Endothelial cell of umbilical vein (primary cell): Measurements from ENCODE around the gene KANK2. TPM values are rescaled to one million over a fixed set of nuclear protein-coding genes. Genes with fewer than 3 reads are reported as not detected.

Source experiments
- BruUV-seq: library from RNA; stranded (reverse); fragments of 400-500 nt; replicated peaks from 2 replicates; lab custom pipeline; 2021; lab: Mats Ljungman, UMichigan
- CTCF ChIA-PET: fragments of 300-600, 350-600 bp; sonication (Branson Sonifier 250); formaldehyde crosslinking; loops from one replicate; lab custom pipeline; 2021; ENCODE audit warnings: antibody characterized with exemption, inconsistent platforms; lab: Charles Lee
- POLR2A ChIA-PET: fragments of 300-600, 350-600 bp; sonication (Branson Sonifier 250); formaldehyde crosslinking; loops from one replicate; lab custom pipeline; 2021; ENCODE audit warnings: antibody characterized with exemption, inconsistent platforms; lab: Charles Lee
- DNase-seq: peaks from one replicate; pipeline ENCODE4 v3.0.0-alpha.2; 2011; ENCODE audit warnings: low read depth, low spot score
- FAIRE-seq: peaks from 2 replicates; lab custom pipeline; 2011; peaks lifted over from hg19 to GRCh38; lab: Jason Lieb, UNC
- H2AFZ ChIP-seq: 2 replicates; pipeline ENCODE4 v1.6.0; 2012; ENCODE audit warnings: low read depth, low read length, control low read depth, inconsistent platforms
- H3K27ac ChIP-seq: 2 replicates; pipeline ENCODE4 v1.5.1; 2011; ENCODE audit warnings: low read depth, mild to moderate bottlenecking, control low read depth, low read length, moderate library complexity; ENCODE audit not compliant: insufficient read depth
- H3K27me3 ChIP-seq, 2 experiments: 2 replicates each; pipeline versions ENCODE4 v1.6.0 to v1.6.1; 2011; ENCODE audit warnings: low read length in 2 of 2, mixed read lengths in 1 of 2; ENCODE audit not compliant: control insufficient read depth in 2 of 2, insufficient read depth in 2 of 2
- H3K36me3 ChIP-seq, 2 experiments: 2 replicates in 1 of 2; 3 replicates in 1 of 2; pipeline ENCODE4 v1.5.1; 2011; ENCODE audit warnings: low read length in 2 of 2, mild to moderate bottlenecking in 1 of 2, moderate library complexity in 1 of 2; ENCODE audit not compliant: control insufficient read depth in 2 of 2, insufficient read depth in 2 of 2; ENCODE audit errors: extremely low read depth in 1 of 2
- H3K4me1 ChIP-seq: 3 replicates; pipeline ENCODE4 v1.5.1; 2011; ENCODE audit warnings: mild to moderate bottlenecking, low read length; ENCODE audit not compliant: control insufficient read depth, insufficient read depth; ENCODE audit errors: extremely low read depth
- H3K4me2 ChIP-seq: 2 replicates; pipeline ENCODE4 v1.6.1; 2011; ENCODE audit warnings: low read length, control low read depth, mixed read lengths; ENCODE audit not compliant: insufficient read depth
- H3K4me3 ChIP-seq, 3 experiments: fragments of 200-600 bp in 1 of 3; sonication (generic), shearing (Covaris generic) in 1 of 3; replicated peaks in 1 of 3; 2 replicates each; pipeline ENCODE4 v1.5.1; 2011 to 2016; ENCODE audit warnings: control low read depth in 3 of 3, low read length in 3 of 3, mild to moderate bottlenecking in 2 of 3, inconsistent platforms in 1 of 3, low read depth in 1 of 3, moderate library complexity in 1 of 3; ENCODE audit not compliant: insufficient read depth in 1 of 3
- H3K79me2 ChIP-seq: 2 replicates; pipeline ENCODE4 v1.6.0; 2012; ENCODE audit warnings: low read length, inconsistent platforms; ENCODE audit not compliant: control insufficient read depth, insufficient read depth
- H3K9ac ChIP-seq: replicated peaks from 2 replicates; pipeline ENCODE3; 2011; ENCODE audit warnings: low read length, control low read depth; ENCODE audit not compliant: insufficient read depth; ENCODE audit errors: extremely low read depth
- H3K9me1 ChIP-seq: replicated peaks from 3 replicates; pipeline ENCODE4 v1.6.0; 2011; ENCODE audit warnings: mild to moderate bottlenecking, low read length; ENCODE audit not compliant: control insufficient read depth, insufficient read depth; ENCODE audit errors: extremely low read depth
- H3K9me3 ChIP-seq: replicated peaks from 2 replicates; pipeline ENCODE4 v1.5.1; 2012; ENCODE audit warnings: low read length, inconsistent platforms; ENCODE audit not compliant: control insufficient read depth, insufficient read depth
- H4K20me1 ChIP-seq: replicated peaks from 2 replicates; pipeline ENCODE3; 2011; ENCODE audit warnings: mild to moderate bottlenecking, low read length; ENCODE audit not compliant: control insufficient read depth, insufficient read depth; ENCODE audit errors: extremely low read depth
- EZH2 ChIP-seq: IDR thresholded peaks from 2 replicates; pipeline ENCODE4 v1.6.1; 2012; ENCODE audit warnings: borderline replicate concordance, low read depth, mild to moderate bottlenecking, moderate library complexity, low read length, inconsistent platforms; ENCODE audit not compliant: severe bottlenecking
- FOS ChIP-seq: IDR thresholded peaks from 2 replicates; pipeline ENCODE4 v1.6.1; 2011; ENCODE audit warnings: mild to moderate bottlenecking, low read length, moderate library complexity, borderline replicate concordance; ENCODE audit not compliant: insufficient read depth
- GATA2 ChIP-seq: IDR thresholded peaks from 2 replicates; pipeline ENCODE4 v1.7.0; 2011; ENCODE audit warnings: low read depth, mild to moderate bottlenecking, moderate library complexity, mixed read lengths, low read length; ENCODE audit not compliant: insufficient read length, insufficient read depth
- JUN ChIP-seq: IDR thresholded peaks from 2 replicates; pipeline ENCODE4 v1.6.1; 2011; ENCODE audit warnings: borderline replicate concordance, low read depth; ENCODE audit not compliant: insufficient read length, insufficient read depth
- MYC ChIP-seq: IDR thresholded peaks from one replicate; pipeline ENCODE4 v1.6.1; 2011; ENCODE audit warnings: mild to moderate bottlenecking, low read depth, low read length
- POLR2A ChIP-seq: IDR thresholded peaks from 2 replicates; pipeline ENCODE4 v1.6.1; 2012; ENCODE audit warnings: low read depth, mild to moderate bottlenecking, control low read depth, low read length
- POLR2AphosphoS5 ChIP-seq: IDR thresholded peaks from 2 replicates; pipeline ENCODE4 v1.6.1; 2012; ENCODE audit warnings: low read depth, mild to moderate bottlenecking, control low read depth, low read length, moderate library complexity; ENCODE audit not compliant: insufficient read depth
- dilution Hi-C: fragments of 300-500 bp; cut with MboI; formaldehyde crosslinking; loops from one replicate; pipeline ENCODE4 v1.15.0; 2019; ENCODE audit warnings: low sequenced_read_pairs; ENCODE audit not compliant: extremely low pct_ligation_motif_present
- intact Hi-C: fragments of 100-400 bp; cut with micrococcal nuclease; formaldehyde crosslinking; loops from one replicate; pipeline ENCODE4 v1.10.0; 2022
- polyA plus RNA-seq, 4 experiments: library from polyadenylated mRNA; depleted of rRNA in 3 of 4; stranded (reverse) in 3 of 4; unstranded in 1 of 4; fragments of >200 nt; gene quantifications; 2 replicates each; pipeline versions ENCODE4 v1.2.1 to v1.2.3, GENCODE V29; 2011 to 2012; ENCODE audit warnings: missing spikeins in 1 of 4
- total RNA-seq: library from RNA; stranded (reverse); gene quantifications from 2 replicates; pipeline ENCODE4 v1.2.3, GENCODE V29; 2021
- TF ChIP-seq, protein P1 (sequence below), 2 donors: IDR thresholded peaks; 1 replicate in 1 of 2; 2 replicates in 1 of 2; pipeline ENCODE4 v1.5.1; 2011; ENCODE audit warnings: low read length in 2 of 2, mild to moderate bottlenecking in 2 of 2, moderate library complexity in 2 of 2, control low read depth in 1 of 2, inconsistent platforms in 1 of 2, low read depth in 1 of 2; ENCODE audit not compliant: insufficient read depth in 1 of 2; ENCODE audit errors: extremely low read depth in 1 of 2
- TF ChIP-seq, protein P2 (sequence below): IDR thresholded peaks from 2 replicates; pipeline ENCODE4 v1.6.1; 2011; ENCODE audit not compliant: insufficient read depth, insufficient read length

Gene KANK2
- total and polyA plus RNA-seq, 2 donors (not counting 3 experiments of a cell fraction or from before 2014, with no cell fraction given): 41.7 to 77.9 TPM

DNA sequence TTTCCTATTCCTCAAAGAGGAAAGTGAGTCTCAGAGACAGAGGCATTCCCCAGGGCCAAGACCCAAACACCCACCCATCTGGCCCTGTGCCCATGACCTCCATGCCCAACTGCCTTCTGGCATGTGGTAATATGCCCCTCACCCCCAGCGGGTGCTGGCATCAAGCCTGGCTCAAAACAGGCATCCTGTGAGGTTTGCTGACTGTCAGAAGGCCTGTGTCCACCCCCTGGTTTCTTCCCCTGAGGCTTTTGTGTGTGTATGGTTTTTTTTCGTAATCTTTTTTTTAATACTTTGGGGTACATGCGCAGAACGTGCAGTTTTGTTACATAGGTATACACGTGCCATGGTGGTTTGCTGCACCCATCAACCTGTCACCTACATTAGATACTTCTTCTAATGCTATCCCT, 7.6 kb upstream of the KANK2 start:
- no TSS peak for BruUV-seq
- Histone ChIP-seq H3K27ac (no peak overlapping the region), H3K9ac (no peak overlapping the region), H3K36me3 (peaks cover 5 to 37% of the 10 kb centered on the region in 2 experiments), H3K27me3 (no peaks in the 10 kb centered on the region), H3K4me1 (peaks cover 5% of the 10 kb centered on the region), H3K9me1 (no peaks in the 10 kb centered on the region), H4K20me1 (no peaks in the 10 kb centered on the region), H3K79me2 (no peaks in the 10 kb centered on the region), H3K4me2 (no peak overlapping the region), H3K9me3 (no peaks in the 10 kb centered on the region), H3K4me3 (no peak overlapping the region), H2AFZ (no peak overlapping the region)
- dilution Hi-C loops: no loop called here
- DNase-seq: no peak
- intact Hi-C loops: loop anchor here (5.0 kb wide), 1 partner anchor 268 kb away; no protein-coding TSS in a partner anchor
- FAIRE-seq: peak; percentile 4
- TF ChIP-seq POLR2A: no peak
- TF ChIP-seq JUN: no peak
- TF ChIP-seq POLR2AphosphoS5: no peak
- TF ChIP-seq, protein P1, sequence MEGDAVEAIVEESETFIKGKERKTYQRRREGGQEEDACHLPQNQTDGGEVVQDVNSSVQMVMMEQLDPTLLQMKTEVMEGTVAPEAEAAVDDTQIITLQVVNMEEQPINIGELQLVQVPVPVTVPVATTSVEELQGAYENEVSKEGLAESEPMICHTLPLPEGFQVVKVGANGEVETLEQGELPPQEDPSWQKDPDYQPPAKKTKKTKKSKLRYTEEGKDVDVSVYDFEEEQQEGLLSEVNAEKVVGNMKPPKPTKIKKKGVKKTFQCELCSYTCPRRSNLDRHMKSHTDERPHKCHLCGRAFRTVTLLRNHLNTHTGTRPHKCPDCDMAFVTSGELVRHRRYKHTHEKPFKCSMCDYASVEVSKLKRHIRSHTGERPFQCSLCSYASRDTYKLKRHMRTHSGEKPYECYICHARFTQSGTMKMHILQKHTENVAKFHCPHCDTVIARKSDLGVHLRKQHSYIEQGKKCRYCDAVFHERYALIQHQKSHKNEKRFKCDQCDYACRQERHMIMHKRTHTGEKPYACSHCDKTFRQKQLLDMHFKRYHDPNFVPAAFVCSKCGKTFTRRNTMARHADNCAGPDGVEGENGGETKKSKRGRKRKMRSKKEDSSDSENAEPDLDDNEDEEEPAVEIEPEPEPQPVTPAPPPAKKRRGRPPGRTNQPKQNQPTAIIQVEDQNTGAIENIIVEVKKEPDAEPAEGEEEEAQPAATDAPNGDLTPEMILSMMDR (IDR thresholded peaks at IDR 0.05; ENCODE audit: extremely low read depth in 1 of 2, insufficient read depth in 1 of 2, low read depth in 1 of 2, low read length in 2 of 2): no peak
- no peak for TF ChIP-seq FOS
- TF ChIP-seq GATA2: no peak
- no peak for TF ChIP-seq EZH2
- TF ChIP-seq, protein P2, sequence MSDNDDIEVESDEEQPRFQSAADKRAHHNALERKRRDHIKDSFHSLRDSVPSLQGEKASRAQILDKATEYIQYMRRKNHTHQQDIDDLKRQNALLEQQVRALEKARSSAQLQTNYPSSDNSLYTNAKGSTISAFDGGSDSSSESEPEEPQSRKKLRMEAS: no peak
- TF ChIP-seq MYC: no peak
- ChIA-PET CTCF (interaction anchor here (1.2 to 7.6 kb wide), 4 partner anchors 66 to 169 kb away, joined by 3 to 116 read pairs (median 17); no protein-coding TSS in a partner anchor), POLR2A (interaction anchor here (0.7 kb wide), 1 partner anchor 108 kb away, joined by 3 read pairs; no protein-coding TSS in a partner anchor)
